ENCODE results near the gene CPZ. TPM values are rescaled to one million over a fixed set of nuclear protein-coding genes. Genes with fewer than 3 reads are reported as not detected.
A peak's percentile ranks its signal among the peaks of the same experiment; 100 is the strongest.

The CPZ gene
- total RNA-seq, 6 experiments from 2014 or later, result 0.24 to 0.80 (median 0.74) TPM; not detected in 1

DNA sequence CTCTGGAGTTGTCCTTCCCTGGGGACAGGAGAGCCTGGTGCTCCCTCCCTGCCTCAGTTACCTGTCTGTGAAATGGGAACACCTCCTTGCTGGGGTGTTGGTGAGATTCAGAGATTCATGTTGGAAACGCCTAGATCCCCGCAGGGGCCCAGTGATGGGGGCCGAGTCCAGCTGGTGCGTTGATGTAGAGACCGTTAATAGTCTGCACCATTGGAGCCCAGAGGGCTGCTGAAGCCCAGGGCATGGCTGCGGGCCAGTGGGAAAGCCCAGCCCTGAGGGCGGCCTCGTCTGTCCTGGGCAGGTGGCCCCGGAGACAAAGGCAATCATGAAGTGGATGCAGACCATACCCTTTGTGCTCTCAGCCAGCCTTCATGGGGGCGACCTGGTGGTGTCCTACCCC is 14.4 kb downstream of the CPZ start:
- ATAC-seq, result no peak

DNA sequence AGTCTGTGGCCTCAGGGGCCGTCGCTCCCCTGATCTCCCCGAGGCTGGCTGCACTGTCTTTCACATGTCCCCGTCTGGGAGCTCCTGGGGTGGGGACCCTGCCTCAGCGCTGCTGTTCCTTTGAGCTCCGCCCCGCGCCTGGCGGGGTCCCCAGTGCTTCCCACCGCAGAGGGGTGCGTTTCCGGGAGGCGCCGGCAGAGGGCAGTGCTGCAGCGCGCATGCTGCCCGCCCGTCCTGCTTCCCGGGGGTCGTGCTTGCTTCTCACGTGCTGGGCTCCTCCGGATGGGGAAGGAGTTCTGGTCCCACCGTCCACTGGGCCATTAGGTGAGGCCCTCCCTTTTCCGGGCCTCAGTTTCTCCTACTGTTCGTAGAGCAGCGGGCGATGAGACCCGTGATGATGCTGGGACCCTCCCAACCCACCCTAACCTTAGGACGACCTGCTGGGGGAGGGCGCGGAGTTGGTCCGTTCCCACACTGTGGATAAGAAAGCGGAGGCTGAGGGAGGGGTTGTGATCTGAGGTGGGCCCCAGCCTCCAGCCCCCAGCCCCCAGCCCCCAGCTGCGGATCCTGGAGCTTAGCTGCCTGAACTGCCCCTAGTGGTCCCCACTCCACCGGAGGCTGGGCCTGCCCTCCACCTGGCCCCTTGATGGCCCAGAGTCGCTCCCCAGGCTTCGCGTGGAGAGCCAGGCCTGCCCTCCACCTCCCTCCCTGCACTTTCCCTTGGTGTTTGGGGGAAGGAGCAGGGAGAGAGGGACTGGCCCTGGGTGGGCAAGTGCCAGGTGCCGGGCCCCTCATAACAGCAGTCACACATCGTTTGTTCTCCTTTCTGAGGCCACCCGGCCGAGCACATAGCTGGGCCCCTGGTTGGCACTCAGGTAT is 15.3 kb downstream of the CPZ start:
- intact Hi-C loops (cut with DNase I), result loop anchor here (10.0 kb wide), 1 partner anchor 307 kb away; no protein-coding TSS in a partner anchor
- no peaks in the 10 kb centered on the region for H3K4me1 ChIP-seq
- no peak overlapping the region for H3K4me3 ChIP-seq
- WGBS (ENCODE audit: insufficient coverage, low coverage, low lambda C conversion rate, missing lambda C conversion rate), result 7% methylated on average over 8 of the region's 42 CpGs
- no peaks in the 10 kb centered on the region for H3K27me3 ChIP-seq
- TF ChIP-seq, protein P1, sequence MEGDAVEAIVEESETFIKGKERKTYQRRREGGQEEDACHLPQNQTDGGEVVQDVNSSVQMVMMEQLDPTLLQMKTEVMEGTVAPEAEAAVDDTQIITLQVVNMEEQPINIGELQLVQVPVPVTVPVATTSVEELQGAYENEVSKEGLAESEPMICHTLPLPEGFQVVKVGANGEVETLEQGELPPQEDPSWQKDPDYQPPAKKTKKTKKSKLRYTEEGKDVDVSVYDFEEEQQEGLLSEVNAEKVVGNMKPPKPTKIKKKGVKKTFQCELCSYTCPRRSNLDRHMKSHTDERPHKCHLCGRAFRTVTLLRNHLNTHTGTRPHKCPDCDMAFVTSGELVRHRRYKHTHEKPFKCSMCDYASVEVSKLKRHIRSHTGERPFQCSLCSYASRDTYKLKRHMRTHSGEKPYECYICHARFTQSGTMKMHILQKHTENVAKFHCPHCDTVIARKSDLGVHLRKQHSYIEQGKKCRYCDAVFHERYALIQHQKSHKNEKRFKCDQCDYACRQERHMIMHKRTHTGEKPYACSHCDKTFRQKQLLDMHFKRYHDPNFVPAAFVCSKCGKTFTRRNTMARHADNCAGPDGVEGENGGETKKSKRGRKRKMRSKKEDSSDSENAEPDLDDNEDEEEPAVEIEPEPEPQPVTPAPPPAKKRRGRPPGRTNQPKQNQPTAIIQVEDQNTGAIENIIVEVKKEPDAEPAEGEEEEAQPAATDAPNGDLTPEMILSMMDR (IDR thresholded peaks at IDR 0.05), result peak; percentile 61 to 96 (median 92)
- TF ChIP-seq POLR2A (IDR thresholded peaks at IDR 0.05), result no peak
- H3K36me3 ChIP-seq, result no peaks in the 10 kb centered on the region
- H3K27ac ChIP-seq, result no peak overlapping the region
- no peaks in the 10 kb centered on the region for H3K9me3 ChIP-seq
- ATAC-seq (peak; percentile 25 to 58 (median 54)), DNase-seq (no peak)

More for the DNA sequence above, 14.4 kb downstream of the CPZ start:
- TF ChIP-seq POLR2A (IDR thresholded peaks at IDR 0.05), result no peak
- TF ChIP-seq, protein P1 (IDR thresholded peaks at IDR 0.05), result no peak
- Histone ChIP-seq H3K36me3 (no peaks in the 10 kb centered on the region), H3K4me1 (no peaks in the 10 kb centered on the region), H3K4me3 (no peak overlapping the region), H3K27ac (no peak overlapping the region), H3K9me3 (no peaks in the 10 kb centered on the region), H3K27me3 (no peaks in the 10 kb centered on the region)
- WGBS (ENCODE audit: insufficient coverage, low coverage, low lambda C conversion rate, missing lambda C conversion rate), result 45% methylated on average over 7 of the region's 10 CpGs
- DNase-seq, result no peak
- intact Hi-C loops (cut with DNase I), result loop anchor here (10.0 kb wide), 1 partner anchor 308 kb away; no protein-coding TSS in a partner anchor

DNA sequence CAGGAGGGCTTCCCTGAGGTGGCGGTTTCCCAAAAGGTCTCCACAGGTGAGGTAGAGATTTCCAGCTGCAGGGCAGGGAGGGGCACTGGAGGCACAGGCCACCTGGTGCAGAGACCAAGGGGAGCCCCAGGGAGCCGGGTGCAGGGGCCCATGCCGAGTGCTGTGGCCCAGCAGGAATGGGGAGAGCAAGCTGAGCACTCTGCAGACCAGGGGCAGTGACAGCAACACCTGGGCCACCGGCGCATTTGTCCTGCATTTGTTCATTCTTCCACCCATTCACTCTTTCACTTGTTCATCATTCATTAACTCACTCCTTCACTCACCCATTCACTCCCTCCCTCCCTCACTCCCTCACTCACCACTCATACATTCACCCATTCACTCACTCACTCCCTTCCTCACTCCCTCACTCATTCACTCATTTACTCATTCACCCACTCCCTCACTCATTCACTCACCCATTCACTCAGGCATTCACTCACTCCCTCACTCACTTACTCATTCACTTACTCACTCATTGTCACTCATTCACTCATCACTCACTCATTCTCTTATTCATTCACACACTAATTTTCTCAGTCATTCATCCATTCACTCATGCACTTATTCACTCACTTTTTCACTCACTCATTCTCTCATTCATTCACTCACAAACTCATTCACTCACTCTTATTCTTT is 16.3 kb downstream of the CPZ start:
- 63% methylated on average over 3 of the region's 5 CpGs for WGBS (ENCODE audit: insufficient coverage, low coverage, low lambda C conversion rate, missing lambda C conversion rate)
- DNase-seq (no peak), ATAC-seq (no peak)
- Histone ChIP-seq H3K4me1 (no peaks in the 10 kb centered on the region), H3K9me3 (no peaks in the 10 kb centered on the region), H3K27me3 (no peaks in the 10 kb centered on the region), H3K36me3 (no peaks in the 10 kb centered on the region), H3K4me3 (no peak overlapping the region), H3K27ac (no peak overlapping the region)
- intact Hi-C loops (cut with DNase I), result loop anchor here (10.0 kb wide), 1 partner anchor 306 kb away; no protein-coding TSS in a partner anchor
- no peak for TF ChIP-seq POLR2A (IDR thresholded peaks at IDR 0.05)
- TF ChIP-seq, protein P1 (IDR thresholded peaks at IDR 0.05), result no peak

DNA sequence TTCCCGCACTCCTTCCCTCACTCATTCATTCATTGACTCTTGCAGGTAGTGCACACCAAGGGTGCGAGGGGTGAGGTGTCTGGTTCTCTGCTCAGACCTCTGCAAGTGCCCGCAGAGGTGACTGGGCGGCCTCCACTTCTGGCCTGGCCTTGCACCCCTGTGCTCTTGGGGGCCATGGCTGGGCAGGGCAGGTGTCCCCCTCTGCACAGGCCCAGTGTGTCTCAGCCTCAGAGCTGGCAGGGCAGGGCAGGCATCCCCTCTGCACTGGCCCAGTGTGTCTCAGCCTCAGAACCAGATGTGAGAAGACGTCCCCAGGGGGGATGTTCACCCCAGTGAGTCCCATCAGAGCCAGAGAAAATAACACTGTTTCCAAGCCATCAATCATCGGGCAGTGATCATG is 16.8 kb downstream of the CPZ start:
- H3K36me3 ChIP-seq, result no peaks in the 10 kb centered on the region
- no peak for DNase-seq
- TF ChIP-seq, protein P1 (IDR thresholded peaks at IDR 0.05), result no peak
- TF ChIP-seq POLR2A (IDR thresholded peaks at IDR 0.05), result no peak
- 73% methylated on average over 3 of the region's 6 CpGs for WGBS (ENCODE audit: insufficient coverage, low coverage, low lambda C conversion rate, missing lambda C conversion rate)
- H3K9me3 ChIP-seq, result no peaks in the 10 kb centered on the region
- H3K27ac ChIP-seq, result no peak overlapping the region
- no peak overlapping the region for H3K4me3 ChIP-seq
- H3K4me1 ChIP-seq, result no peaks in the 10 kb centered on the region
- intact Hi-C loops (cut with DNase I), result loop anchor here (10.0 kb wide), 1 partner anchor 305 kb away; no protein-coding TSS in a partner anchor
- H3K27me3 ChIP-seq, result no peaks in the 10 kb centered on the region
- ATAC-seq, result no peak
